ENCODE results near the gene IRF7.

DNA sequence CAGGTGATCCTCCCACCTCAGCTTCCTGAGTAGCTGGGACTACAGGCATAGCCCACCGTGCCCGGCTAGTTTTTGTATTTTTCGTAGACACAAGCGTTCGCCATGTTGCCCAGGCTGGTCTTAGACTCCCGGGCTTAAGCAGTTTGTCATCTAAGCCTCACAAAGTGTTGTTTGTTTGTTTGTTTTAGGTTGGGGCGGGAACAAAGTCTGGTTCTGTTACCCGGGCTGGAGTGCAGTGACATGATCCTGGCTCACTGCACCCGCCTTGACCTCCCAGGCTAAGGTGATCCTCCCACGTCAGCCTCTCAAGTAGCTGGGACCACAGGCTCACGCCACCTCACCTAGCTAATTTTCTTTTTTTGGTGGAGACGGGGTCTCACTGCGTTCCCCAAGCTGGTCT, 12.6 kb downstream of the IRF7 start:
- TF ChIP-seq, protein P1, sequence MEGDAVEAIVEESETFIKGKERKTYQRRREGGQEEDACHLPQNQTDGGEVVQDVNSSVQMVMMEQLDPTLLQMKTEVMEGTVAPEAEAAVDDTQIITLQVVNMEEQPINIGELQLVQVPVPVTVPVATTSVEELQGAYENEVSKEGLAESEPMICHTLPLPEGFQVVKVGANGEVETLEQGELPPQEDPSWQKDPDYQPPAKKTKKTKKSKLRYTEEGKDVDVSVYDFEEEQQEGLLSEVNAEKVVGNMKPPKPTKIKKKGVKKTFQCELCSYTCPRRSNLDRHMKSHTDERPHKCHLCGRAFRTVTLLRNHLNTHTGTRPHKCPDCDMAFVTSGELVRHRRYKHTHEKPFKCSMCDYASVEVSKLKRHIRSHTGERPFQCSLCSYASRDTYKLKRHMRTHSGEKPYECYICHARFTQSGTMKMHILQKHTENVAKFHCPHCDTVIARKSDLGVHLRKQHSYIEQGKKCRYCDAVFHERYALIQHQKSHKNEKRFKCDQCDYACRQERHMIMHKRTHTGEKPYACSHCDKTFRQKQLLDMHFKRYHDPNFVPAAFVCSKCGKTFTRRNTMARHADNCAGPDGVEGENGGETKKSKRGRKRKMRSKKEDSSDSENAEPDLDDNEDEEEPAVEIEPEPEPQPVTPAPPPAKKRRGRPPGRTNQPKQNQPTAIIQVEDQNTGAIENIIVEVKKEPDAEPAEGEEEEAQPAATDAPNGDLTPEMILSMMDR (IDR thresholded peaks at IDR 0.05): no peak
- TF ChIP-seq POLR2A (IDR thresholded peaks at IDR 0.05): no peak

Data from ovary (tissue), 3 donors.